ENCODE data around the gene DNAJC8. TPM values are rescaled to one million over a fixed set of nuclear protein-coding genes. Genes with fewer than 3 reads are reported as not detected.

DNAJC8 gene
- total and polyA plus RNA-seq, 2 donors from 2014 or later, result 71.7 to 110 TPM

- TF ChIP-seq CTCF (IDR thresholded peaks at IDR 0.05; ENCODE audit: borderline replicate concordance, extremely low read depth, insufficient read depth), result no peak
- no peaks in the 10 kb centered on the region for H3K36me3 ChIP-seq (ENCODE audit: control insufficient read depth in 2 of 3, insufficient read depth in 3 of 3, low read length in 3 of 3)
- FAIRE-seq (no peak), DNase-seq (peak in 1 of 5 donors; percentile 34)
- peaks cover 0 to 8% (median 6%) of the 10 kb centered on the region in 3 donors for H3K4me1 ChIP-seq (ENCODE audit: control insufficient read depth in 2 of 3, insufficient read depth in 2 of 3, low read depth in 1 of 3, low read length in 3 of 3)
- peak overlapping the region in 1 of 2 donors; percentile 52 for H3K27ac ChIP-seq (ENCODE audit: low read depth in 2 of 2, low read length in 2 of 2)
- no peaks in the 10 kb centered on the region for H3K9me3 ChIP-seq (ENCODE audit: control insufficient read depth in 2 of 3, insufficient read depth in 1 of 3, low read length in 3 of 3)
- no peak overlapping the region for H3K4me3 ChIP-seq (ENCODE audit: low read length in 3 of 3)
- no peak overlapping the region for H3K9ac ChIP-seq (ENCODE audit: low read length in 3 of 3)
- intact Hi-C loops (cut with DNase I), result no loop called here
- no peaks in the 10 kb centered on the region for H3K27me3 ChIP-seq (ENCODE audit: control insufficient read depth, insufficient read depth, low read length)
Observed at GRCh38 chr1:28160782-28161266, 72.0 kb downstream of the DNAJC8 start.

GRCh38 chr1:28159680-28160079 is 73.1 kb downstream of the DNAJC8 start:
- DNase-seq (no peak), FAIRE-seq (no peak)
- no peak overlapping the region for H3K9ac ChIP-seq (ENCODE audit: low read length in 3 of 3)
- no peak overlapping the region for H3K4me3 ChIP-seq (ENCODE audit: low read length in 3 of 3)
- no peaks in the 10 kb centered on the region for H3K27me3 ChIP-seq (ENCODE audit: control insufficient read depth, insufficient read depth, low read length)
- H3K36me3 ChIP-seq (ENCODE audit: control insufficient read depth in 2 of 3, insufficient read depth in 3 of 3, low read length in 3 of 3), result no peaks in the 10 kb centered on the region
- H3K4me1 ChIP-seq (ENCODE audit: control insufficient read depth in 2 of 3, insufficient read depth in 2 of 3, low read depth in 1 of 3, low read length in 3 of 3), result peaks cover 0 to 8% (median 6%) of the 10 kb centered on the region in 3 donors
- intact Hi-C loops (cut with DNase I), result no loop called here
- no peak for TF ChIP-seq CTCF (IDR thresholded peaks at IDR 0.05; ENCODE audit: borderline replicate concordance, extremely low read depth, insufficient read depth)
- no peaks in the 10 kb centered on the region for H3K9me3 ChIP-seq (ENCODE audit: control insufficient read depth in 2 of 3, insufficient read depth in 1 of 3, low read length in 3 of 3)
- no peak overlapping the region for H3K27ac ChIP-seq (ENCODE audit: low read depth in 2 of 2, low read length in 2 of 2)

- intact Hi-C loops (cut with DNase I), result no loop called here
- FAIRE-seq, result no peak
- no peak for DNase-seq
Observed at GRCh38 chr1:28159243-28159642, 73.6 kb downstream of the DNAJC8 start.

More at GRCh38 chr1:28159243-28159642, 73.6 kb downstream of the DNAJC8 start:
- no peak for TF ChIP-seq CTCF (IDR thresholded peaks at IDR 0.05; ENCODE audit: borderline replicate concordance, extremely low read depth, insufficient read depth)
- Histone ChIP-seq H3K27me3 (ENCODE audit: control insufficient read depth, insufficient read depth, low read length) (no peaks in the 10 kb centered on the region), H3K4me3 (ENCODE audit: low read length in 3 of 3) (no peak overlapping the region), H3K9ac (ENCODE audit: low read length in 3 of 3) (no peak overlapping the region), H3K36me3 (ENCODE audit: control insufficient read depth in 2 of 3, insufficient read depth in 3 of 3, low read length in 3 of 3) (no peaks in the 10 kb centered on the region), H3K4me1 (ENCODE audit: control insufficient read depth in 2 of 3, insufficient read depth in 2 of 3, low read depth in 1 of 3, low read length in 3 of 3) (peaks cover 0 to 8% (median 7%) of the 10 kb centered on the region in 3 donors), H3K27ac (ENCODE audit: low read depth in 2 of 2, low read length in 2 of 2) (no peak overlapping the region), H3K9me3 (ENCODE audit: control insufficient read depth in 2 of 3, insufficient read depth in 1 of 3, low read length in 3 of 3) (no peaks in the 10 kb centered on the region)

Data from kidney (tissue), 14 donors.